Measurements from ENCODE around the gene ZSCAN5B. TPM values are rescaled to one million over a fixed set of nuclear protein-coding genes. Genes with fewer than 3 reads are reported as not detected.

Gene ZSCAN5B
- 0.06 TPM in 1 of 5 replicates, not detected in the others for total RNA-seq (2022; extraction: Qiagen RNA extraction; ENCODE audit: low read depth)

GRCh38 chr19:56197646-56198045 is at the start of gene ZSCAN5B:
ZSCAN5B (minus strand) TSS chr19:56197783; CDS start chr19:56193052, 4,731 bp downstream.

GRCh38 chr19:56201973-56202372 is 4.4 kb upstream of the ZSCAN5B start, which contains the start of gene ZSCAN5C:
ZSCAN5C (plus strand) TSS chr19:56202273; CDS start chr19:56205914, 3,641 bp downstream.

GRCh38 chr19:56175861-56176307 is 21.7 kb downstream of the ZSCAN5B start, which contains the start of gene GALP:
GALP (plus strand) TSS chr19:56176008; CDS start chr19:56177109, 1,101 bp downstream.

GRCh38 chr19:56140583-56141416 is 56.8 kb downstream of the ZSCAN5B start, which contains the start of gene ZNF444:
ZNF444 (plus strand) TSS chr19:56141287; CDS start chr19:56146912, 5,625 bp downstream.

Other genes with a start within 250 kb of the ZSCAN5B start
- not detected in 5 replicates for gene NLRP8, start 250.0 kb downstream of the ZSCAN5B start, total RNA-seq (2022; extraction: Qiagen RNA extraction; ENCODE audit: low read depth)
- gene NLRP5, start 211.0 kb downstream of the ZSCAN5B start, total RNA-seq (2022; extraction: Qiagen RNA extraction; ENCODE audit: low read depth) = not detected in 5 replicates
- gene ZNF787, start 76.5 kb downstream of the ZSCAN5B start, total RNA-seq (2022; extraction: Qiagen RNA extraction; ENCODE audit: low read depth) = 26.1 to 51.6 TPM (median 50.0 TPM) in 5 replicates
- 18.1 to 32.0 TPM (median 29.4 TPM) in 5 replicates for gene ZNF444, start 56.5 kb downstream of the ZSCAN5B start, total RNA-seq (2022; extraction: Qiagen RNA extraction; ENCODE audit: low read depth)
- not detected in 5 replicates for gene GALP, start 21.8 kb downstream of the ZSCAN5B start, total RNA-seq (2022; extraction: Qiagen RNA extraction; ENCODE audit: low read depth)
- not detected in 5 replicates for gene ZSCAN5C, start 4.5 kb upstream of the ZSCAN5B start, total RNA-seq (2022; extraction: Qiagen RNA extraction; ENCODE audit: low read depth)
- not detected in 5 replicates for gene EDDM13, start 75.0 kb upstream of the ZSCAN5B start, total RNA-seq (2022; extraction: Qiagen RNA extraction; ENCODE audit: low read depth)
- 5.7 to 9.2 TPM (median 8.8 TPM) in 5 replicates for gene ZSCAN5A, start 117.1 kb upstream of the ZSCAN5B start, total RNA-seq (2022; extraction: Qiagen RNA extraction; ENCODE audit: low read depth)
- 0.95 to 1.3 TPM (median 1.1 TPM) in 5 replicates for gene ZNF582, start 195.8 kb upstream of the ZSCAN5B start, total RNA-seq (2022; extraction: Qiagen RNA extraction; ENCODE audit: low read depth)
- gene ZNF583, start 206.5 kb upstream of the ZSCAN5B start, total RNA-seq (2022; extraction: Qiagen RNA extraction; ENCODE audit: low read depth) = 2.0 to 2.7 TPM (median 2.3 TPM) in 5 replicates

Measured in A549 treated with RU486 at 1 μM for 4 hours (cell line).